C4-2B (cell line): ENCODE data around the gene POLR3A.

ENCODE experiments used
- ZFX ChIP-seq: fragments of 450-650 bp; IDR thresholded peaks from 2 replicates; pipeline ENCODE4 v1.6.1; 2017
- TF ChIP-seq, protein P1 (sequence below): fragments of 450-650 bp; conservative IDR thresholded peaks from 2 replicates; pipeline ENCODE4 v1.5.1; 2017; ENCODE audit warnings: mild to moderate bottlenecking

DNA sequence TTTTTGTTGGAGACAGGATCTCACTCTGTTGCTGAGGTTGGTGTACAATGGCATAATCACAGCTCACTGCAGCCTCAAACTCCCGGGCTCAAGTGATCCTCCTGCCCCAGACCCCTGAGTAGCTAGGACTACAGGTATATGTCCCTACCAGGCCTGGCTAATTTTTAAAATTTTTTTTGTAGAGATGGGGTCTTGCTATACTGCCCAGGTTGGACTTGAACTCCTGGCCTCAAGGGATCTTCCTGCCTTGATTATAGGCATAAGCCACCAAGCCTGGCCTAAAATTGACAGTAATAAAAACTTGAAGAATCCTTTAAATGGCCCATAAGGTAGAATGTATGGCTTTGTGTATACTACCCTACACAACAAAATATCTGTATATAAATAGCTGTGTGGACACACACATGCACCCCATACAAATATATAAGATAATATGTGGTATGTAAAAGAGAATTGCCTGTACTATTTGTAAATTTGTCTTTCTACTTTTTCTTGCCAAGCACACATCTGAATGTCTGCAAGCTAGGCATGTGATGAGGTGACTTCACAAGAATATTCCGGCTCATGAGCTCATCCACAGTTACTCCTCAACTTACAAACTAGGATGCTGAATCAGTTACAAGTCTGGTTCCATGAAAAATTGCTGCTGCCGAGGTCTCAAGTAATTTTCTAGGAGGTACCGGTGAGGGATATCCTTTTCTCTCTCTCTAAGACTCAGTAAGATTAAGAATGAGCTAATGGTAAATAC lies 26.6 kb downstream of the POLR3A start:
- TF ChIP-seq, protein P1, sequence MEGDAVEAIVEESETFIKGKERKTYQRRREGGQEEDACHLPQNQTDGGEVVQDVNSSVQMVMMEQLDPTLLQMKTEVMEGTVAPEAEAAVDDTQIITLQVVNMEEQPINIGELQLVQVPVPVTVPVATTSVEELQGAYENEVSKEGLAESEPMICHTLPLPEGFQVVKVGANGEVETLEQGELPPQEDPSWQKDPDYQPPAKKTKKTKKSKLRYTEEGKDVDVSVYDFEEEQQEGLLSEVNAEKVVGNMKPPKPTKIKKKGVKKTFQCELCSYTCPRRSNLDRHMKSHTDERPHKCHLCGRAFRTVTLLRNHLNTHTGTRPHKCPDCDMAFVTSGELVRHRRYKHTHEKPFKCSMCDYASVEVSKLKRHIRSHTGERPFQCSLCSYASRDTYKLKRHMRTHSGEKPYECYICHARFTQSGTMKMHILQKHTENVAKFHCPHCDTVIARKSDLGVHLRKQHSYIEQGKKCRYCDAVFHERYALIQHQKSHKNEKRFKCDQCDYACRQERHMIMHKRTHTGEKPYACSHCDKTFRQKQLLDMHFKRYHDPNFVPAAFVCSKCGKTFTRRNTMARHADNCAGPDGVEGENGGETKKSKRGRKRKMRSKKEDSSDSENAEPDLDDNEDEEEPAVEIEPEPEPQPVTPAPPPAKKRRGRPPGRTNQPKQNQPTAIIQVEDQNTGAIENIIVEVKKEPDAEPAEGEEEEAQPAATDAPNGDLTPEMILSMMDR: no peak
- TF ChIP-seq ZFX: no peak
